GM12878 (cell line): ENCODE data around the gene COL7A1. TPM values are rescaled to one million over a fixed set of nuclear protein-coding genes. Genes with fewer than 3 reads are reported as not detected.
A peak's percentile ranks its signal among the peaks of the same experiment; 100 is the strongest.

Experiments
- ATAC-seq: fragments of 200-7000 bp; cut with Tn5 transposase; 3 replicates; pipeline ENCODE4 v1.9.1; 2020; ENCODE audit warnings: mild to moderate bottlenecking, moderate library complexity
- BruUV-seq: library from RNA; stranded (reverse); fragments of 400-500 nt; replicated peaks from 2 replicates; lab custom pipeline; 2021; lab: Mats Ljungman, UMichigan
- CTCF ChIA-PET: fragments of 300-600 bp; sonication (Branson Sonifier 250); formaldehyde crosslinking; extraction: SDS; loops from one replicate; lab custom pipeline; 2021; ENCODE audit warnings: inconsistent platforms; lab: Yijun Ruan, JAX
- POLR2A ChIA-PET: fragments of 350-600 bp; formaldehyde crosslinking; extraction: SDS; loops from one replicate; lab custom pipeline; 2021; ENCODE audit warnings: inconsistent platforms; lab: Charles Lee
- RAD21 ChIA-PET: fragments of 300-600 bp; sonication (Branson Sonifier 250); formaldehyde crosslinking; loops from one replicate; lab custom pipeline; 2023; ENCODE audit warnings: antibody characterized with exemption; ENCODE audit not compliant: unreplicated experiment; lab: Charles Lee
- SMC1A ChIA-PET: fragments of 300-600 bp; sonication (Branson Sonifier 250); formaldehyde crosslinking; loops from one replicate; lab custom pipeline; 2023; ENCODE audit not compliant: unreplicated experiment, uncharacterized antibody; lab: Charles Lee
- DNase-seq: peaks from one replicate; pipeline ENCODE4 v3.0.0-alpha.2; 2011; ENCODE audit warnings: low read depth, low spot score
- FAIRE-seq: peaks from 3 replicates; lab custom pipeline; 2011; peaks lifted over from hg19 to GRCh38; lab: Jason Lieb, UNC
- H2AFZ ChIP-seq: 2 replicates; pipeline ENCODE4 v1.6.0; 2011; ENCODE audit warnings: low read depth, low read length, control low read depth; ENCODE audit not compliant: control insufficient read depth
- H3K27ac ChIP-seq: 2 replicates; pipeline ENCODE4 v1.5.1; 2011; ENCODE audit warnings: control low read depth; ENCODE audit not compliant: control insufficient read depth, insufficient read depth
- H3K27me3 ChIP-seq, 2 experiments: replicated peaks in 1 of 2; 2 replicates each; pipeline versions ENCODE4 v1.6.0 to v1.6.1; 2011; ENCODE audit warnings: low read length in 1 of 2; ENCODE audit not compliant: control insufficient read depth in 2 of 2, insufficient read depth in 2 of 2
- H3K36me3 ChIP-seq, 2 experiments: 2 replicates each; pipeline ENCODE4 v1.5.1; 2011; ENCODE audit warnings: low read length in 1 of 2; ENCODE audit not compliant: control insufficient read depth in 2 of 2, insufficient read depth in 2 of 2
- H3K4me1 ChIP-seq: 2 replicates; pipeline ENCODE4 v1.6.1; 2011; ENCODE audit warnings: mild to moderate bottlenecking, low read length, moderate library complexity, mixed read lengths; ENCODE audit not compliant: control insufficient read depth, insufficient read depth
- H3K4me2 ChIP-seq: 2 replicates; pipeline ENCODE4 v1.6.0; 2011; ENCODE audit warnings: control low read depth; ENCODE audit not compliant: control insufficient read depth, insufficient read depth
- H3K4me3 ChIP-seq: fragments of 200-600 bp; sonication (generic); 2 replicates; pipeline ENCODE4 v1.5.1; 2016
- H3K79me2 ChIP-seq: 2 replicates; pipeline ENCODE4 v1.6.0; 2011; ENCODE audit warnings: low read length; ENCODE audit not compliant: control insufficient read depth, insufficient read depth
- H3K9ac ChIP-seq: 2 replicates; pipeline ENCODE4 v1.8.0; 2011; ENCODE audit warnings: low read length, control low read depth, mixed read lengths; ENCODE audit not compliant: control insufficient read depth, insufficient read depth
- H3K9me3 ChIP-seq: replicated peaks from 3 replicates; pipeline ENCODE4 v1.5.1; 2011; ENCODE audit warnings: mild to moderate bottlenecking, low read length; ENCODE audit not compliant: control insufficient read depth, insufficient read depth
- H4K20me1 ChIP-seq: 2 replicates; pipeline ENCODE4 v1.6.0; 2011; ENCODE audit not compliant: control insufficient read depth, insufficient read depth
- EGR1 ChIP-seq, 2 experiments: IDR thresholded peaks; 1 replicate in 1 of 2; 2 replicates in 1 of 2; pipeline ENCODE4 v1.6.1; 2011 to 2012; ENCODE audit warnings: low read depth in 2 of 2, low read length in 2 of 2, borderline replicate concordance in 1 of 2, mild to moderate bottlenecking in 1 of 2, moderate library complexity in 1 of 2
- FOS ChIP-seq: IDR thresholded peaks from 3 replicates; pipeline ENCODE4 v1.6.1; 2011; ENCODE audit warnings: borderline replicate concordance; ENCODE audit not compliant: insufficient read length; ENCODE audit errors: extremely low read depth
- GATAD2B ChIP-seq: fragments of 450-650 bp; conservative IDR thresholded peaks from 2 replicates; pipeline ENCODE4 v1.6.1; 2017; ENCODE audit warnings: low read depth, mild to moderate bottlenecking, moderate library complexity
- HCFC1 ChIP-seq: fragments of 150-350 bp; IDR thresholded peaks from 2 replicates; pipeline ENCODE4 v1.6.1; 2014; ENCODE audit warnings: low read length
- IKZF1 ChIP-seq: fragments of 450-650 bp; conservative IDR thresholded peaks from 2 replicates; pipeline ENCODE4 v1.6.1; 2017; ENCODE audit warnings: antibody characterized with exemption, mild to moderate bottlenecking
- JUND ChIP-seq: IDR thresholded peaks from 2 replicates; pipeline ENCODE4 v1.6.1; 2012; ENCODE audit warnings: low read depth, mild to moderate bottlenecking, low read length, improper control_type of control experiment, moderate library complexity
- KLF5 ChIP-seq: fragments of 450-650 bp; IDR thresholded peaks from 2 replicates; pipeline ENCODE4 v1.6.1; 2014; ENCODE audit warnings: mild to moderate bottlenecking; ENCODE audit not compliant: partially characterized antibody
- MEF2B ChIP-seq: fragments of 450-650 bp; IDR thresholded peaks from 2 replicates; pipeline ENCODE4 v1.6.1; 2018; ENCODE audit warnings: mild to moderate bottlenecking, moderate library complexity; ENCODE audit not compliant: partially characterized antibody, poor library complexity, severe bottlenecking
- MTA2 ChIP-seq: fragments of 450-650 bp; IDR thresholded peaks from 2 replicates; pipeline ENCODE4 v1.6.1; 2016; ENCODE audit warnings: low read depth, mild to moderate bottlenecking, moderate library complexity
- NFIC ChIP-seq: IDR thresholded peaks from 2 replicates; pipeline ENCODE4 v1.6.1; 2012; ENCODE audit warnings: low read depth, mild to moderate bottlenecking, inconsistent platforms, low read length, moderate library complexity
- NR2C1 ChIP-seq: fragments of 450-650 bp; IDR thresholded peaks from 2 replicates; pipeline ENCODE4 v1.6.1; 2017; ENCODE audit warnings: antibody characterized with exemption, mild to moderate bottlenecking, moderate library complexity
- NR2C2 ChIP-seq: IDR thresholded peaks from 2 replicates; pipeline ENCODE4 v1.6.1; 2011; ENCODE audit warnings: borderline replicate concordance, low read depth; ENCODE audit not compliant: control insufficient read depth, insufficient read length
- RB1 ChIP-seq: fragments of 450-650 bp; formaldehyde crosslinking; IDR thresholded peaks from 2 replicates; pipeline ENCODE4 v1.6.1; 2017; ENCODE audit warnings: mild to moderate bottlenecking, borderline replicate concordance
- SP1 ChIP-seq: IDR thresholded peaks from one replicate; pipeline ENCODE4 v1.6.1; 2011; ENCODE audit warnings: low read depth, low read length
- WGBS: methylation state at CpG from one replicate; pipeline ENCODE4 v1.1.6; 2016; ENCODE audit warnings: low lambda C conversion rate; ENCODE audit not compliant: insufficient replicate concordance, insufficient coverage; ENCODE audit errors: missing lambda C conversion rate; 5-methylcytosine and 5-hydroxymethylcytosine counted together
- in situ Hi-C: fragments of 300-500 bp; cut with MboI; formaldehyde crosslinking; loops from 9 replicates; pipeline ENCODE4 v1.14.3; 2018; ENCODE audit warnings: mixed read lengths
- intact Hi-C: fragments of 100-400 bp; cut with micrococcal nuclease; formaldehyde crosslinking; loops from one replicate; pipeline ENCODE4 v1.14.2; 2022; ENCODE audit not compliant: unreplicated experiment
- polyA plus RNA-seq, 11 experiments: library from polyadenylated mRNA; depleted of rRNA in 4 of 11; unstranded in 6 of 11; stranded (reverse) in 5 of 11; fragments of >200 nt; fragmentation: Nextera tagmentation in 4 of 11; fragmentation: Illumina TruSeq in 1 of 11; extraction: Ambion mirVana in 4 of 11; extraction: Trizol in 1 of 11; gene quantifications; 1 replicate in 1 of 11; 2 replicates in 10 of 11; pipeline versions ENCODE4 v1.2.1 to v1.2.3, GENCODE V29; 2011 to 2016; ENCODE audit warnings: inconsistent platforms in 2 of 11, missing spikeins in 2 of 11, low read depth in 1 of 11
- total RNA-seq, 4 experiments: library from RNA; depleted of rRNA in 3 of 4; stranded (reverse); fragments of >200 nt in 3 of 4; fragmentation: Illumina TruSeq in 1 of 4; extraction: Trizol in 1 of 4; gene quantifications; 2 replicates each; pipeline versions ENCODE4 v1.2.1 to v1.2.3, GENCODE V29; 2013 to 2021
- TF ChIP-seq, protein P1 (sequence below): IDR thresholded peaks from 2 replicates; pipeline ENCODE4 v1.6.1; 2012; ENCODE audit warnings: low read depth, low read length, improper control_type of control experiment
- TF ChIP-seq, protein P2 (sequence below): IDR thresholded peaks from 2 replicates; pipeline ENCODE4 v1.6.1; 2011; ENCODE audit warnings: low read depth, low read length, improper control_type of control experiment, borderline replicate concordance
- TF ChIP-seq, protein P3 (sequence below): IDR thresholded peaks from 2 replicates; pipeline ENCODE4 v1.6.1; 2011; ENCODE audit warnings: low read depth, mild to moderate bottlenecking, low read length, moderate library complexity, borderline replicate concordance; ENCODE audit errors: extremely low read depth
- TF ChIP-seq, protein P4 (sequence below): fragments of 450-650 bp; conservative IDR thresholded peaks from 2 replicates; pipeline ENCODE4 v1.6.1; 2017; ENCODE audit warnings: mild to moderate bottlenecking, moderate library complexity

COL7A1 gene
- total and polyA plus RNA-seq, 10 of the 15 experiments (the other 5 are each of a cell fraction or from before 2014, with no cell fraction given): 0.01 to 1.9 (median 0.29) TPM; not detected in 1

DNA sequence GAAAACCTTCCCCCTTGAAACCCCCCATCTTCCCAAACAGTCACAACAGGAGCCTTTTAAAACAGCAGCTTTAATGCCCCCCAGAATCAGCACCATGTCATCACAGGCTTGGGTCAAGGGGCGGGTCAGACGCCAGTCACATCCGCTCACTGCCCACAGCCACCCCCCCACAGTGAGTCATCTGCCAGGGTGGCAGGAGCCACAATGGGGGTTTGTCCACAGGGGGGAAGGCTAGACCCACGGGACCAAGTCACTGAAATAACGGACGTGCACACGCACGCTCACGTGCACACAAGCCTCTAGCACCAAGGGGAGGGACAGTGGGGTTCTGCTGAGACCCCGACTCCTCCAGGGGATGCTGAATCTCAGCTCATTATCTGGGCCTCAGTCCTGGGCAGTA, 31.1 kb downstream of the COL7A1 start (continued):
- 0 out of 2 replicates have a peak, but pooled peaks have one; percentile 30 for TF ChIP-seq JUND
- 0 out of 2 replicates have a peak, but pooled peaks have one; percentile 36 for TF ChIP-seq GATAD2B
- TF ChIP-seq MTA2: peak; percentile 32; the same call in 1 of the 2 replicates
- TF ChIP-seq EGR1 (IDR thresholded peaks at IDR 0.05; ENCODE audit: borderline replicate concordance in 1 of 2, low read depth in 2 of 2, low read length in 2 of 2): no peak
- 0 out of 2 replicates have a peak, but pooled peaks have one; percentile 24 for TF ChIP-seq NR2C1
- TF ChIP-seq IKZF1: 0 out of 2 replicates have a peak, but pooled peaks have one; percentile 14

DNA sequence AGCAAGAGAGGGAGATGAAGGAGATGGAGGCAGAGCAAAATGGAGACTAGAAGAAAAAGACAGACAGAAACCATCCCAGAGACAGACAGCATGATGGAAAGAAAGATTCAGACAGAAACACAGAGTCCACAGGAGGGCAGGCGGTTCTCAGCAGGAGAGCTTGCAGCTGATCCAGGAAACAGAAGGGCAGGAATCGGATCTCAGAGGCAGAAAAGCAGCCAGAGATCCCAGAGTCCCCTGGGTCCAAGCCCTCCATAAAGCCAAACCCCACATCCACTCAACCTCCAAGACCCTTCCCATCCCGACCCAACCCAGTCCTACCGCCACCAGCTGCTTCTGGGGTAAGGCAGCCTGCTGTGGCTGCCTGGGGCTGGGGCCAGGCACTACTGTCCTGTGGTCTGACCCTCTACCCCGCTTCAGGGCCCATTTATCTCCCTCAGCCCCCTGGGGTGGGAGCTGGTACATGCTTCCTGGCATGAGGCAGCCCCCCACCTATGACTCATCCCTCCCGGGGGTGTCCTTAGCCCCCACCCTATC, 31.7 kb downstream of the COL7A1 start, which contains the start of gene UCN2:
UCN2 (minus strand) TSS at position 400 of the 537 bp plus-strand sequence. CDS start 657 bp downstream, outside the sequence.
- CTCF ChIA-PET: interaction anchor here (1.5 kb wide), 1 partner anchor 71 kb away, joined by 6 read pairs; the partner anchor contains the start of gene SLC26A6
- in situ Hi-C loops: no loop called here
- TF ChIP-seq, protein P1, sequence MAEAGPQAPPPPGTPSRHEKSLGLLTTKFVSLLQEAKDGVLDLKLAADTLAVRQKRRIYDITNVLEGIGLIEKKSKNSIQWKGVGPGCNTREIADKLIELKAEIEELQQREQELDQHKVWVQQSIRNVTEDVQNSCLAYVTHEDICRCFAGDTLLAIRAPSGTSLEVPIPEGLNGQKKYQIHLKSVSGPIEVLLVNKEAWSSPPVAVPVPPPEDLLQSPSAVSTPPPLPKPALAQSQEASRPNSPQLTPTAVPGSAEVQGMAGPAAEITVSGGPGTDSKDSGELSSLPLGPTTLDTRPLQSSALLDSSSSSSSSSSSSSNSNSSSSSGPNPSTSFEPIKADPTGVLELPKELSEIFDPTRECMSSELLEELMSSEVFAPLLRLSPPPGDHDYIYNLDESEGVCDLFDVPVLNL: no peak
- TF ChIP-seq NFIC (no peak), NR2C1 (no peak), HCFC1 (no peak), FOS (no peak), MEF2B (no peak), NR2C2 (no peak), SP1 (no peak), KLF5 (no peak), RB1 (no peak)
- TF ChIP-seq, protein P2, sequence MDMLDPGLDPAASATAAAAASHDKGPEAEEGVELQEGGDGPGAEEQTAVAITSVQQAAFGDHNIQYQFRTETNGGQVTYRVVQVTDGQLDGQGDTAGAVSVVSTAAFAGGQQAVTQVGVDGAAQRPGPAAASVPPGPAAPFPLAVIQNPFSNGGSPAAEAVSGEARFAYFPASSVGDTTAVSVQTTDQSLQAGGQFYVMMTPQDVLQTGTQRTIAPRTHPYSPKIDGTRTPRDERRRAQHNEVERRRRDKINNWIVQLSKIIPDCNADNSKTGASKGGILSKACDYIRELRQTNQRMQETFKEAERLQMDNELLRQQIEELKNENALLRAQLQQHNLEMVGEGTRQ: no peak
- TF ChIP-seq, protein P3, sequence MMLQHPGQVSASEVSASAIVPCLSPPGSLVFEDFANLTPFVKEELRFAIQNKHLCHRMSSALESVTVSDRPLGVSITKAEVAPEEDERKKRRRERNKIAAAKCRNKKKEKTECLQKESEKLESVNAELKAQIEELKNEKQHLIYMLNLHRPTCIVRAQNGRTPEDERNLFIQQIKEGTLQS: no peak
- TF ChIP-seq, protein P4, sequence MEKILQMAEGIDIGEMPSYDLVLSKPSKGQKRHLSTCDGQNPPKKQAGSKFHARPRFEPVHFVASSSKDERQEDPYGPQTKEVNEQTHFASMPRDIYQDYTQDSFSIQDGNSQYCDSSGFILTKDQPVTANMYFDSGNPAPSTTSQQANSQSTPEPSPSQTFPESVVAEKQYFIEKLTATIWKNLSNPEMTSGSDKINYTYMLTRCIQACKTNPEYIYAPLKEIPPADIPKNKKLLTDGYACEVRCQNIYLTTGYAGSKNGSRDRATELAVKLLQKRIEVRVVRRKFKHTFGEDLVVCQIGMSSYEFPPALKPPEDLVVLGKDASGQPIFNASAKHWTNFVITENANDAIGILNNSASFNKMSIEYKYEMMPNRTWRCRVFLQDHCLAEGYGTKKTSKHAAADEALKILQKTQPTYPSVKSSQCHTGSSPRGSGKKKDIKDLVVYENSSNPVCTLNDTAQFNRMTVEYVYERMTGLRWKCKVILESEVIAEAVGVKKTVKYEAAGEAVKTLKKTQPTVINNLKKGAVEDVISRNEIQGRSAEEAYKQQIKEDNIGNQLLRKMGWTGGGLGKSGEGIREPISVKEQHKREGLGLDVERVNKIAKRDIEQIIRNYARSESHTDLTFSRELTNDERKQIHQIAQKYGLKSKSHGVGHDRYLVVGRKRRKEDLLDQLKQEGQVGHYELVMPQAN: no peak

More for the DNA sequence above, 31.7 kb downstream of the COL7A1 start, which contains the start of gene UCN2:
- Histone ChIP-seq H3K27me3 (no peaks in the 10 kb centered on the region), H3K4me1 (peaks cover 27% of the 10 kb centered on the region), H2AFZ (no peak within 1 kb of the TSS), H3K27ac (no peak within 1 kb of the TSS), H3K79me2 (no peaks in the 10 kb centered on the region), H3K9me3 (no peaks in the 10 kb centered on the region), H4K20me1 (no peaks in the 10 kb centered on the region), H3K36me3 (no peaks in the 10 kb centered on the region), H3K9ac (no peak within 1 kb of the TSS), H3K4me3 (no peak within 1 kb of the TSS), H3K4me2 (no peak within 1 kb of the TSS)
- no TSS peak for BruUV-seq
- SMC1A ChIA-PET: interaction anchor here (0.7 to 1.1 kb wide), 2 partner anchors 10 to 112 kb away, joined by 3 read pairs; no protein-coding TSS in a partner anchor
- FAIRE-seq (peak; percentile 49), DNase-seq (no peak), ATAC-seq (0 out of 3 replicates have a peak, but pooled peaks have one; percentile 7)
- WGBS: 31% methylated on average over 6 of the region's 6 CpGs
- POLR2A ChIA-PET: interaction anchor here (1.0 kb wide), 1 partner anchor 111 kb away, joined by 4 read pairs; no protein-coding TSS in a partner anchor
- intact Hi-C loops: no loop called here
- RAD21 ChIA-PET: no interaction called here
